Stimulated activated naive CD8-positive, alpha-beta T cell treated with anti-CD3 and anti-CD28 coated beads, Interleukin-15, Interleukin-2, amounts not matched to agents 100 U/mL and 50 U/mL, for 24 hours (primary cell): ENCODE data around the gene RPGR.
A peak's percentile ranks its signal among the peaks of the same experiment; 100 is the strongest.

ENCODE experiments used
- ATAC-seq: fragments of 150-1000 bp; cut with Tn5 transposase; one replicate; pipeline ENCODE4 v1.10.0; 2021
- DNase-seq: peaks from one replicate; pipeline ENCODE4 v3.0.0; 2021

Gene RPGR

DNA sequence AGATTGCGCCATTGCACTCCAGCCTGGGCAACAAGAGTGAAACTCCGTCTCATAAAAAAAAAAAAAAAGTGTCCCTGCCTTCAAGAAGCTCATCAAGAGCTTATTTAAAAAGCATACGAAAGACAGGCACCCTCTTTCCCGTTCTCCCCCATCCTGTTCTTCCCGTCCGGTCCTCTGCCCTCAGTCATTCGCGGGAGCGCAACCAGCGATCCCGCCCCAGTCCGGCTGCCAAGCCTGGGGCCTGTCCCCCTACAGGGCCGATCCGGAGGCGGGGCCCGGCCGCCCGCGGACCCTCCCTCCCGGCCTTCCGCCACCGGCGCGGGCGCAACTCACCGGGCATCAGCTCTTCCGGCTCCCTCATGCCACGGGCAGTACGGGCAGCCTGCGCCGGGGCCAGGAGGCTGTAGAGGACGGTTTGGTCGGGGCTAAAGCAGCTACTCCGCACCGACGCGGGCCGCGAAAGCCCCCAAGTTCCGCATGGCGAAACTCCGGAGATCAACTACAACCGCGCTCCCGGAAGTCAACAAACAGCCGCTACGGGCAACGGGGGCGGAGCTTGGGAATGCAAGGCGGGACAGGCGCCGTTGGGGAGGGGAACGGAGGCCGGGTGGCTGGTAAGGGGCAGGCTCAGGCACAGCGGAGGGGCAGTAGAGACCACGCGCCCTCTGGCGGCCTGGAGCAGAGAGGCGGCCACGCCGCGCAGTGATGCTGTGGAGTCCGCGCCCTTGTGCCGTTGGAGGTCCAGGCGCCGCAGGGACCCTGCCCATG, at the start of gene RPGR:
TSS of gene RPGR (minus strand) at position 503 of the 768 bp plus-strand sequence. CDS start at position 361, 142 bp downstream.
- ATAC-seq: peak; percentile 98
- peak; percentile 91 for DNase-seq

- DNase-seq (no peak), ATAC-seq (no peak)
Observed at GRCh38 chrX:38376747-38377146, 49.4 kb upstream of the RPGR start.

- ATAC-seq (no peak), DNase-seq (no peak)
Observed at GRCh38 chrX:38375891-38376290, 48.6 kb upstream of the RPGR start.

DNA sequence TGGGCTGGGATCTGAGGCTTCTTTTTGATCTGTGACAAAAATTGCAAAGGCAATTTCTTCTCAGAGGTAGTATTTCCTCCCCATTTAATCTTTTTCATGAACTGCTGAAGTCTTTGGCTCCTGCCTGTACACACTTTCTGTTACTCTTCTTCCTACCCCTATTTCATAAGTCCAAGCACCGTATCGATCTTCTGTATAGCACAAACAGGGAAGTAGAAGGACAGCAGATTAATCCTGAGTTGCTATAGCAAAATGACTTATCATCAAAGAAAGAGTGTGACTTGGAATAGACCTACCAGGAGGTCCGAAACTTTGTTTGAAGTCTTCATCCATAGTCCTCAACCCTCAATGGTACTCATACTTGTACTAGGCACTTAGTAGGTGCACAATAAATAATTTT, 47.1 kb upstream of the RPGR start:
- ATAC-seq: no peak
- no peak for DNase-seq

DNA sequence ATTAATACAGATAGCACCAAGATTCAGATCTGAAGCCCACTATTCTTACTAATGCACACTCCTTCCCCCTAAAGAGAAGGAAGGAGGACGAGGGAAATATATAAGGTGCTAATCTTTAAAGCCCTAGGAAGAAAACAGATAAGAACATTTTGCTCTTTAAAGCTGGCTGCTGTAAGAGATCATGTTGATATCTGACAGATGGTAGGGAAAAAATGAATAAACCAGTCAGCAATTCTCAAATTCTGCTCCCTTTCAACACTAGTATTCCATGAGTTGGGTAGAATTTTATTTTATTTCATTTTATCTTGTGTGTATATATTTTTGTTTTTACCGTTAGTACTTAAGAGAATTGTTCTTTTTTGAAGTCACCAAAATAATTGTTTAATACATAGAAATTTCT, 44.3 kb upstream of the RPGR start:
- no peak for ATAC-seq
- DNase-seq: no peak

DNA sequence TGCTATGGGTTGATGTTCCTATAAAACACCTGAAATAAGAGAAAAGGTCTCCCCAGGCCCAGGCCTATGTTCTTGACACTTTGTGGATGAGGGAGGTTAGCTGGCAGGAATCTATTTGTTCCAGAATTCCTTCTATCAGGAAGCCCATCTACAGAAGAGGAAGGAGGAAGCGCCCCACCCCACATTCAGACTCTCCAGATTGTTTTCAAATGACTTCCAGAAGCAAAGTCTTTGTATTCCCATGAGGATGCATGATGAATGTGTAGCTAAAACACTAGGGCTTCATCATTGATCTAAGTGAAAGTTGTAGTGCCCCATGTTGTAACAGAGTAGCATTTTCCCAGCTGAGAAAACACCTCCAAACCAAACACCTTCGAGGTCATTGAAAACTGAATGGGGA, 41.5 kb upstream of the RPGR start:
- no peak for ATAC-seq
- no peak for DNase-seq

GRCh38 chrX:38365954-38366353, 38.6 kb upstream of the RPGR start:
- DNase-seq (no peak), ATAC-seq (no peak)

DNA sequence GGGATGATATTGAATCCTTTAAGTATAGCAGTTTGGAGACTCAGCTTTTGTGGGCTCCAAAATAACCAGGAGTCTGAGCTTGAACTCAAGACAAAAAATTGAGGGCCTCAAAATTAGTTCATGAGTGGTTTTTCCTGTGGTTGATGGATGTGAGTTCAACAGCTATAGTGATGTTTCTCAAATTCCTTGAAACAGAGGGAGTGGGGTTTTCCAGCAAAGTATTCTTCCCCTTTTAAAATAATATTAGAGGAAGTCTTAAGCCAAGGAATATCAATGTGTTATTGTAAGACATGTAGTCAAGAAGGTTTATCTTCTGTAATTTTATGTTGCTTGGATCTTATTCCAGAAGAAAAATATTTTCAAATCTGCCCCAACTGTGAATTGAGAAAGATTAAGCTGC, 35.7 kb upstream of the RPGR start:
- no peak for DNase-seq
- ATAC-seq: no peak

DNA sequence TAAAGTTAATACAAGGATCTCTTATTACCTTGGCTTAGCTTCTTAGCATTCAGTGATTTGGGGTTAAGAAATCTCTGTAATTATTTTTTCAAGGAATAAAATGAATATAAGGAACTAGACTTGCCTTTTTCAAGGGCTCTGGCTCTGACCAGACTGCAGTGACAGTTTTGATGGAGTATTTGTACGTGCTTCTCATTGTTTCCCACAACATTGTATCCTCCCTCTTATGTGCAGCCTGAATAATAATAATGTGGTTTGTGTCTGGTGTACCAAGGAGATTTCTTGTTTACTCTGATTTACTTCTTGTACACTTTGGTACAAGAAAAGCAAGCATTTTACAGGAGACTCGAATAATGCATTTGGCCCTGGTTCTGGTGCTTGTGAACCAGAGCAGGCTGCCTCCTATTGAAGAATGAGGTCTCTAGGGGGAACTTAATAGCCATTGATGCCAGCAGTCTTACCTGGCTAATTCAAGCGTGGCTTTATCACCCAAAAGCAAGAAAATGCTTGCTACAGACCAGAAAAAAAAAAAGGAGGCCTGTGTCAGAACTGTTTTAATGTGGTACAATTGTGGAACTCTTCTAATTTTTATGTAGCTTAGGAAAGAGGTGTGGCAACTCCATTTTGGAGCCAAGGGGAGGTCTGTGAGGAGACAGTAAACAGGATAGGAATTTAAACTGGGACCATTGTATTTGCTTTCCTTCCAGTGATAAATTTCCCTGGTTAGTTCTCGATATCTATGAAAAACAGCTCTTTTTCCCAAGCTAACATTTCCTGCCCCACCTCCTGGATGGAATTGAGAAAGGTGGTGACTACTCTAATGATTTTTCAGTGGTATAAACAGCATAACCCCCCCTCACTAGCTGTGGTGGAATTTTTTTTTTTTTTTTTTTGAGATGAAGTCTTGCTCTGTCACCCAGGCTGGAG, 30.7 kb upstream of the RPGR start:
- DNase-seq (no peak), ATAC-seq (no peak)

- ATAC-seq (no peak), DNase-seq (no peak)
Observed at GRCh38 chrX:38356401-38356800, 29.1 kb upstream of the RPGR start.

GRCh38 chrX:38352362-38352761, 25.1 kb upstream of the RPGR start, which contains the start of gene OTC:
Gene OTC, plus strand, starts transcription at chrX:38352604. Its CDS starts 93 bp downstream, at chrX:38352697.
- DNase-seq: no peak
- ATAC-seq: no peak

DNA sequence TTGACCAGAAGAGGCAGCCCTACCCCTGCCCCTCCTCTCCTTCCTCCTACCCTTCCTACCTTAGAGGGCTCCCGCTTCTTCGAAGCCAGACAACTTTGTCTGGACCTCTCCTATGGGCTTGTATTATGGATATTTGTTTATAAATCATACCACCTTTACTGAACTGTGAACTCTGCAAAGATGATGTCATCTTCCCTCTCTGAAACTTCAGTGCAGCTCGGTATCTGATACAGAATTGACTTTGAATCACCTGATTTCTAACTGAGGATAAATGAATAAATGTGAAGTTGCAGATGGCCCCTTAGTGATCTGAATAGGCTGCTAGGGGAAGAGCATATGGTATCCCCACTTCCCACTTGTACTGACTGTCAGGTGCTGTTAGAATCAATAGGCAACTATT, 24.0 kb upstream of the RPGR start:
- no peak for ATAC-seq
- no peak for DNase-seq

DNA sequence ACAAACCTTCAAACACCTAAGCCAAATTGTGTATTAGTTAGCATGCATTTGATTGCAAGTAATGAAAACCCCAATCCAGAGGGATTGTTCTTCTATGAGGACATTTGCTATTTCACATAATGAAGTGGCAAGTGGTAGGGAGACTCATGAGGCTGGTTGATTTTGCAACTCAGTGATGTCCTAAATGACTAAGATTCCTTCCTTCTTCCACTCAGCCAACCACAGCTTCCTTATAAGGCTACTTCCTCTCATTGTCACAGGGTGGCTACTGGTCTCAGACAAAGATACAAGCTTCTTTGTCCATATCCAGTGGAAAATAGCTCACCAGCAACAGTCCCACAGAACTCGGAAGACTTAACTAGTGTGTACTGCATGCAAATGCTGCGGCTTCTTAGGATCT, 19.8 kb upstream of the RPGR start:
- no peak for DNase-seq
- ATAC-seq: peak; percentile 46

DNA sequence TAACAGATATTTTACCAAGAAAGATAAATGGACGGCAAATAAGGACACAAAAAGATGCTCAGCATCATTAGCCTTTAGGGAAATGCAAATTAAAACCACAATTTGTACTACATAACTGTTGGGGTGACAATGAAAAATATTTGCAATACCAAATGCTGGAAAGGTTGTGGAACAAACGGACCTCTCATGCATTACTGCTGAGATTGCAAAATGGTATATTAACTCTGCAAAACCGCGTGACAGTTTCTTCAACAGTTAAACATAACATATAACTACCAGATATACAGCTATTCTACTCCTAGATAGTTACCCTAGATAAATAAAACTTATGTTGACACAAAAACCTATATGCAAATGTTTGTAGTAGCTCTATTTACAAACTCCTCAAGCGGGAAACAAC, 18.8 kb upstream of the RPGR start:
- DNase-seq (no peak), ATAC-seq (no peak)

- ATAC-seq: no peak
Observed at GRCh38 chrX:38342853-38343778, 15.8 kb upstream of the RPGR start.

DNA sequence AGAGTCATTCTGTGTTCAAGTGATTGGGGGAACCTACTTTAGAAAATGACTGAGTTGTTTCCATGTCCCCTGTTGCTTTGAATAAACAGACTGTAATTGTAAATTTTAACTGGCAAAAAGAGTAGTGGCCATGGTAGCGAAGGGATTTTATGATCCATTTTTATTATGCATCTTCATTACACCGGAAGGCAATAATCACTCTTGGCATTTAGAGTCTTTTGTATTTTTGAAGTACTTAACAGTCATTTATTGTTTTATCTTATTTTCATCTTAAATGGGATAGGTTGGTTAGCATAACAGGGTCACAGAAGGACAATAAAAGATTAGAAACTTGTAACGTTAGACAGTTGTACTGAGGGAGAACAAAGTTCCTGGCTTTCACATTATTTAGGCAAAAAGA, 14.1 kb upstream of the RPGR start:
- ATAC-seq: no peak
- no peak for DNase-seq

More at GRCh38 chrX:38342853-38343778, 15.8 kb upstream of the RPGR start:
- DNase-seq: no peak

GRCh38 chrX:38336538-38337240, 9.4 kb upstream of the RPGR start:
- ATAC-seq (no peak), DNase-seq (no peak)

DNA sequence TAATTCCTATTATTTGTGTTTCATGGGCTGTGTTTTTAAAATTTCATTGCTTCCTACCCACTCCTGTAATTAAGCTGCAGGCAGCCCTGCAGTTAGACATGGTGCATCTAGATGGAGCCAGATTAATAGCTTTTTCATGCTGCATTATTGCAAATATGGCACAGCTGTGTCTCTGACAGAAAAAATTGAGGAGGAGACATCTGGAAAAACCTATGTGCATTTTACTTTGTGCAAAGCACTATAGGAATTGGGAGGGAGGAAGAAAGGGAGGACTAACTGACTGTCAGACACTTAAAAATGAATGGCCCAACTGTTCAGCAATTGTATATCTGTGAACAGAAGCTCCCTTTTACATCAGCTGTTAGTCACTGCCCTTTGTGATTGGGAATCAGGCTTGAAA, 8.1 kb upstream of the RPGR start:
- DNase-seq: no peak
- ATAC-seq: no peak

DNA sequence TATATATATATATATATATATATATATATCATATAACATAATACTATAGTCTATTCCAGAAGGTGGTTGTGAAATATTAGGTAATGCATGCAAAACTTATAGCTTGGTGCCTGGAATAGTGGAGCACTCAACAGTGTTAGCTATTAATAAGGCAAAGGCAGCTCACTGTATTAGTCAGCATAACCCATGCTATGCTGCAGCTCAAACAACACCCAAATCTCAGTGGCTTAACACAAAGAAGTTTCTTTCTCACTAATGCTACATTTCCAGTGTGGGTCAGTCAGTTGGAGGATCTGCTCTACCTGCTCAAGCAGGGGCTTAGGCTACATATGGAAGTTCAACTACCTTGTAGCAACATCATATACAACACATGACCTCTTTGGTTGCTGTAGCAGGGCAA, 5.2 kb upstream of the RPGR start:
- no peak for DNase-seq
- no peak for ATAC-seq

GRCh38 chrX:38327775-38328081, 419 bp upstream of the RPGR start:
- DNase-seq: no peak
- ATAC-seq: no peak

- DNase-seq: no peak
- ATAC-seq: no peak
Observed at GRCh38 chrX:38326086-38326485, 1.2 kb downstream of the RPGR start.

DNA sequence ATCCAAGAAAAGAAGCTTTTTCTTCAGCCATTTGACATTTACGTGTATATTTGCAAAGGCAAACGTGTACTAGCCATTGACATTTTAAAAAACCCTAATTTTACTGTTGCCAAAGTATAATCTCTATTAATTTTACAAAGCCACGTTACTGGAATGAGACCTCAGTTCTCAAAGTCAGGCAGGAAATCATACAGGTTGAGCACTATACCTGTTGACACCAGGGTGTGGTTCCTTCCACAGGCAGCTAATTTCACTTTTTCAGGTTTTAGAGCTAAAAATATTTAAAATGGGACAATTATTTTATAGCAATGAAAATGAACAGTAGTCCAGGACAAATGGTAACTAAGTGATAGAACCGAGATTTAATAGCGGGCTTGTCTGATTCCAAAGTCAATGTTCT, 6.5 kb downstream of the RPGR start:
- ATAC-seq (no peak), DNase-seq (no peak)
